Measurements from ENCODE around the gene TMEM119. TPM values are rescaled to one million over a fixed set of nuclear protein-coding genes. Genes with fewer than 3 reads are reported as not detected.

The TMEM119 gene
- total and polyA plus RNA-seq, 9 of the 15 experiments (the other 6 are each of a cell fraction or from before 2014, with no cell fraction given): 0.18 TPM; not detected in 8

DNA sequence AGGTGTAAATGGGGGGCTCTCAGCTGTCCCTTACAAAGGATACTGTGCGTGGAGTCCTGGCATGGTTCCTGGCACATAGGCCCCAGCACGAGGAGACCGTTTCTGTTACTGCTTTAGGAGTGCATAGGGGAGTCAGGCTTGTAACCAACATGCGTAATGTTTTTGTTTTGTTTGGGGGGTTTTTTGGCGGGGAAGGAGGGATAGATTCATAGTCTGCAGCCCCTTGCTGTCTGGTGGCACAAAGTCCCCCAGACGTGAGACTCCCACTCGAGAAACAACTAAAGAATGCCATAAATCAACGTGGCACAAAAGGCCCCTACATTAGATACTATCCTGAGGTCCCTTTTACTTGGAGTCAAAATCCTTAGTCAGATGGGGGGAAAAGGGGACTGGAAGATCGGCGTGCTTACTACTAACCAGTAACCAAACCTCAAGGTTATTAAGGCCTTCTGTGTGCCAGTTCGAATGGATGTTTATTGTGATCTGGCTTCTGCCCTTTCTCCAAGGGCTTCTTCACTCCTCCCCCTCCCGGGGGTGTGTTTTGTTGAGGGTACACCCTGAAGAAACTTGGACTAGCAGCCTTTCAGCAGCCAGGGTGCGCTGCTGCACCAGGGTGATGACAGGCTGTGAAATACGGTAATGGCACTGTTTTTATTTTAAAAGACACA lies 34.6 kb downstream of the TMEM119 start (continued):
- TF ChIP-seq, protein P1, sequence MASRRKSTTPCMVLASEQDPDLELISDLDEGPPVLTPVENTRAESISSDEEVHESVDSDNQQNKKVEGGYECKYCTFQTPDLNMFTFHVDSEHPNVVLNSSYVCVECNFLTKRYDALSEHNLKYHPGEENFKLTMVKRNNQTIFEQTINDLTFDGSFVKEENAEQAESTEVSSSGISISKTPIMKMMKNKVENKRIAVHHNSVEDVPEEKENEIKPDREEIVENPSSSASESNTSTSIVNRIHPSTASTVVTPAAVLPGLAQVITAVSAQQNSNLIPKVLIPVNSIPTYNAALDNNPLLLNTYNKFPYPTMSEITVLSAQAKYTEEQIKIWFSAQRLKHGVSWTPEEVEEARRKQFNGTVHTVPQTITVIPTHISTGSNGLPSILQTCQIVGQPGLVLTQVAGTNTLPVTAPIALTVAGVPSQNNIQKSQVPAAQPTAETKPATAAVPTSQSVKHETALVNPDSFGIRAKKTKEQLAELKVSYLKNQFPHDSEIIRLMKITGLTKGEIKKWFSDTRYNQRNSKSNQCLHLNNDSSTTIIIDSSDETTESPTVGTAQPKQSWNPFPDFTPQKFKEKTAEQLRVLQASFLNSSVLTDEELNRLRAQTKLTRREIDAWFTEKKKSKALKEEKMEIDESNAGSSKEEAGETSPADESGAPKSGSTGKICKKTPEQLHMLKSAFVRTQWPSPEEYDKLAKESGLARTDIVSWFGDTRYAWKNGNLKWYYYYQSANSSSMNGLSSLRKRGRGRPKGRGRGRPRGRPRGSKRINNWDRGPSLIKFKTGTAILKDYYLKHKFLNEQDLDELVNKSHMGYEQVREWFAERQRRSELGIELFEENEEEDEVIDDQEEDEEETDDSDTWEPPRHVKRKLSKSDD (conservative IDR thresholded peaks at IDR 0.05; ENCODE audit: low read length): 0 out of 2 replicates have a peak, but pooled peaks have one; percentile 47
- TF ChIP-seq, protein P2, sequence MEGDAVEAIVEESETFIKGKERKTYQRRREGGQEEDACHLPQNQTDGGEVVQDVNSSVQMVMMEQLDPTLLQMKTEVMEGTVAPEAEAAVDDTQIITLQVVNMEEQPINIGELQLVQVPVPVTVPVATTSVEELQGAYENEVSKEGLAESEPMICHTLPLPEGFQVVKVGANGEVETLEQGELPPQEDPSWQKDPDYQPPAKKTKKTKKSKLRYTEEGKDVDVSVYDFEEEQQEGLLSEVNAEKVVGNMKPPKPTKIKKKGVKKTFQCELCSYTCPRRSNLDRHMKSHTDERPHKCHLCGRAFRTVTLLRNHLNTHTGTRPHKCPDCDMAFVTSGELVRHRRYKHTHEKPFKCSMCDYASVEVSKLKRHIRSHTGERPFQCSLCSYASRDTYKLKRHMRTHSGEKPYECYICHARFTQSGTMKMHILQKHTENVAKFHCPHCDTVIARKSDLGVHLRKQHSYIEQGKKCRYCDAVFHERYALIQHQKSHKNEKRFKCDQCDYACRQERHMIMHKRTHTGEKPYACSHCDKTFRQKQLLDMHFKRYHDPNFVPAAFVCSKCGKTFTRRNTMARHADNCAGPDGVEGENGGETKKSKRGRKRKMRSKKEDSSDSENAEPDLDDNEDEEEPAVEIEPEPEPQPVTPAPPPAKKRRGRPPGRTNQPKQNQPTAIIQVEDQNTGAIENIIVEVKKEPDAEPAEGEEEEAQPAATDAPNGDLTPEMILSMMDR (IDR thresholded peaks at IDR 0.05 in 2 of 3, conservative IDR thresholded peaks at IDR 0.05 in 1 of 3; ENCODE audit: insufficient read depth in 2 of 3, low read depth in 1 of 3, low read length in 3 of 3): peak; percentile 90 to 96 (median 94)
- TF ChIP-seq MAZ (CRISPR knock-in tag; conservative IDR thresholded peaks at IDR 0.05 in 1 of 2, IDR thresholded peaks at IDR 0.05 in 1 of 2) (peak in 1 of 2 experiments; percentile 86; a peak in 3 of 4 replicates), JUND (IDR thresholded peaks at IDR 0.05; ENCODE audit: borderline replicate concordance, low read depth, low read length) (peak; percentile 77), JUND (tag; IDR thresholded peaks at IDR 0.05; ENCODE audit: borderline replicate concordance, low read depth, low read length) (peak; percentile 32; the same call in 1 of the 3 replicates), RB1 (IDR thresholded peaks at IDR 0.05; ENCODE audit: low read depth) (peak; percentile 66; the same call in 1 of the 2 replicates), MTA3 (IDR thresholded peaks at IDR 0.05; ENCODE audit: borderline replicate concordance) (peak; percentile 30; the same call in 1 of the 2 replicates), SIN3A (IDR thresholded peaks at IDR 0.05; ENCODE audit: borderline replicate concordance in 2 of 2, control insufficient read depth in 1 of 2, low read depth in 2 of 2, low read length in 2 of 2) (0 out of 4 replicates have a peak, but pooled peaks of 1 of the 2 experiments have one; percentile 38), L3MBTL2 (IDR thresholded peaks at IDR 0.05) (peak; percentile 22; the same call in 1 of the 2 replicates)
- TF ChIP-seq, protein P3, sequence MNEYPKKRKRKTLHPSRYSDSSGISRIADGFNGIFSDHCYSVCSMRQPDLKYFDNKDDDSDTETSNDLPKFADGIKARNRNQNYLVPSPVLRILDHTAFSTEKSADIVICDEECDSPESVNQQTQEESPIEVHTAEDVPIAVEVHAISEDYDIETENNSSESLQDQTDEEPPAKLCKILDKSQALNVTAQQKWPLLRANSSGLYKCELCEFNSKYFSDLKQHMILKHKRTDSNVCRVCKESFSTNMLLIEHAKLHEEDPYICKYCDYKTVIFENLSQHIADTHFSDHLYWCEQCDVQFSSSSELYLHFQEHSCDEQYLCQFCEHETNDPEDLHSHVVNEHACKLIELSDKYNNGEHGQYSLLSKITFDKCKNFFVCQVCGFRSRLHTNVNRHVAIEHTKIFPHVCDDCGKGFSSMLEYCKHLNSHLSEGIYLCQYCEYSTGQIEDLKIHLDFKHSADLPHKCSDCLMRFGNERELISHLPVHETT (CRISPR knock-in tag; conservative IDR thresholded peaks at IDR 0.05 in 1 of 2, IDR thresholded peaks at IDR 0.05 in 1 of 2): no peak
- TF ChIP-seq, protein P4, sequence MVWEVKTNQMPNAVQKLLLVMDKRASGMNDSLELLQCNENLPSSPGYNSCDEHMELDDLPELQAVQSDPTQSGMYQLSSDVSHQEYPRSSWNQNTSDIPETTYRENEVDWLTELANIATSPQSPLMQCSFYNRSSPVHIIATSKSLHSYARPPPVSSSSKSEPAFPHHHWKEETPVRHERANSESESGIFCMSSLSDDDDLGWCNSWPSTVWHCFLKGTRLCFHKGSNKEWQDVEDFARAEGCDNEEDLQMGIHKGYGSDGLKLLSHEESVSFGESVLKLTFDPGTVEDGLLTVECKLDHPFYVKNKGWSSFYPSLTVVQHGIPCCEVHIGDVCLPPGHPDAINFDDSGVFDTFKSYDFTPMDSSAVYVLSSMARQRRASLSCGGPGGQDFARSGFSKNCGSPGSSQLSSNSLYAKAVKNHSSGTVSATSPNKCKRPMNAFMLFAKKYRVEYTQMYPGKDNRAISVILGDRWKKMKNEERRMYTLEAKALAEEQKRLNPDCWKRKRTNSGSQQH (CRISPR knock-in tag; IDR thresholded peaks at IDR 0.05): no peak
- TF ChIP-seq, protein P5, sequence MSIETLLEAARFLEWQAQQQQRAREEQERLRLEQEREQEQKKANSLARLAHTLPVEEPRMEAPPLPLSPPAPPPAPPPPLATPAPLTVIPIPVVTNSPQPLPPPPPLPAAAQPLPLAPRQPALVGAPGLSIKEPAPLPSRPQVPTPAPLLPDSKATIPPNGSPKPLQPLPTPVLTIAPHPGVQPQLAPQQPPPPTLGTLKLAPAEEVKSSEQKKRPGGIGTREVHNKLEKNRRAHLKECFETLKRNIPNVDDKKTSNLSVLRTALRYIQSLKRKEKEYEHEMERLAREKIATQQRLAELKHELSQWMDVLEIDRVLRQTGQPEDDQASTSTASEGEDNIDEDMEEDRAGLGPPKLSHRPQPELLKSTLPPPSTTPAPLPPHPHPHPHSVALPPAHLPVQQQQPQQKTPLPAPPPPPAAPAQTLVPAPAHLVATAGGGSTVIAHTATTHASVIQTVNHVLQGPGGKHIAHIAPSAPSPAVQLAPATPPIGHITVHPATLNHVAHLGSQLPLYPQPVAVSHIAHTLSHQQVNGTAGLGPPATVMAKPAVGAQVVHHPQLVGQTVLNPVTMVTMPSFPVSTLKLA (conservative IDR thresholded peaks at IDR 0.05): peak in 1 of 2 experiments; percentile 16; a peak in 1 of 4 replicates
- TF ChIP-seq, protein P6, sequence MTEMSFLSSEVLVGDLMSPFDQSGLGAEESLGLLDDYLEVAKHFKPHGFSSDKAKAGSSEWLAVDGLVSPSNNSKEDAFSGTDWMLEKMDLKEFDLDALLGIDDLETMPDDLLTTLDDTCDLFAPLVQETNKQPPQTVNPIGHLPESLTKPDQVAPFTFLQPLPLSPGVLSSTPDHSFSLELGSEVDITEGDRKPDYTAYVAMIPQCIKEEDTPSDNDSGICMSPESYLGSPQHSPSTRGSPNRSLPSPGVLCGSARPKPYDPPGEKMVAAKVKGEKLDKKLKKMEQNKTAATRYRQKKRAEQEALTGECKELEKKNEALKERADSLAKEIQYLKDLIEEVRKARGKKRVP (CRISPR knock-in tag; IDR thresholded peaks at IDR 0.05): peak; percentile 90
